RWPE2 (cell line): ENCODE results near the gene GUK1.

Experiments used
- ATAC-seq: fragments of 200-7000 bp; cut with Tn5 transposase; 3 replicates; pipeline ENCODE4 v1.9.1; 2021; ENCODE audit warnings: low read depth
- DNase-seq: peaks from one replicate; pipeline ENCODE4 v3.0.0-alpha.2; 2020; ENCODE audit warnings: low spot score
- H3K27ac ChIP-seq: fragments of 450-650 bp; 2 replicates; pipeline ENCODE4 v1.5.1; 2017; ENCODE audit warnings: mild to moderate bottlenecking; ENCODE audit not compliant: poor library complexity, severe bottlenecking
- H3K27me3 ChIP-seq: fragments of 250-450 bp; sonication (Bioruptor Pico); 2 replicates; pipeline ENCODE4 v1.5.1; 2021; ENCODE audit warnings: mild to moderate bottlenecking, moderate library complexity; ENCODE audit not compliant: insufficient read depth, poor library complexity, severe bottlenecking
- H3K36me3 ChIP-seq: fragments of 250-450 bp; sonication (Bioruptor Pico); 2 replicates; pipeline ENCODE4 v1.5.1; 2020; ENCODE audit warnings: low read depth, mild to moderate bottlenecking, moderate library complexity
- H3K4me1 ChIP-seq: fragments of 250-450 bp; sonication (Bioruptor Pico); 2 replicates; pipeline ENCODE4 v1.5.1; 2021; ENCODE audit warnings: mild to moderate bottlenecking, moderate library complexity; ENCODE audit not compliant: insufficient read depth, poor library complexity, severe bottlenecking
- H3K4me3 ChIP-seq: fragments of 250-450 bp; sonication (Bioruptor Pico); 2 replicates; pipeline ENCODE4 v1.5.1; 2021; ENCODE audit warnings: mild to moderate bottlenecking, moderate library complexity; ENCODE audit not compliant: severe bottlenecking
- H3K9me3 ChIP-seq: fragments of 250-450 bp; sonication (Bioruptor Pico); 2 replicates; pipeline ENCODE4 v1.5.1; 2021; ENCODE audit warnings: mild to moderate bottlenecking, moderate library complexity; ENCODE audit not compliant: severe bottlenecking
- TF ChIP-seq, protein P1 (sequence below): fragments of 450-650 bp; IDR thresholded peaks from one replicate; pipeline ENCODE4 v1.5.1; 2017; ENCODE audit warnings: mild to moderate bottlenecking, moderate library complexity; ENCODE audit not compliant: poor library complexity, severe bottlenecking

GUK1 gene

DNA sequence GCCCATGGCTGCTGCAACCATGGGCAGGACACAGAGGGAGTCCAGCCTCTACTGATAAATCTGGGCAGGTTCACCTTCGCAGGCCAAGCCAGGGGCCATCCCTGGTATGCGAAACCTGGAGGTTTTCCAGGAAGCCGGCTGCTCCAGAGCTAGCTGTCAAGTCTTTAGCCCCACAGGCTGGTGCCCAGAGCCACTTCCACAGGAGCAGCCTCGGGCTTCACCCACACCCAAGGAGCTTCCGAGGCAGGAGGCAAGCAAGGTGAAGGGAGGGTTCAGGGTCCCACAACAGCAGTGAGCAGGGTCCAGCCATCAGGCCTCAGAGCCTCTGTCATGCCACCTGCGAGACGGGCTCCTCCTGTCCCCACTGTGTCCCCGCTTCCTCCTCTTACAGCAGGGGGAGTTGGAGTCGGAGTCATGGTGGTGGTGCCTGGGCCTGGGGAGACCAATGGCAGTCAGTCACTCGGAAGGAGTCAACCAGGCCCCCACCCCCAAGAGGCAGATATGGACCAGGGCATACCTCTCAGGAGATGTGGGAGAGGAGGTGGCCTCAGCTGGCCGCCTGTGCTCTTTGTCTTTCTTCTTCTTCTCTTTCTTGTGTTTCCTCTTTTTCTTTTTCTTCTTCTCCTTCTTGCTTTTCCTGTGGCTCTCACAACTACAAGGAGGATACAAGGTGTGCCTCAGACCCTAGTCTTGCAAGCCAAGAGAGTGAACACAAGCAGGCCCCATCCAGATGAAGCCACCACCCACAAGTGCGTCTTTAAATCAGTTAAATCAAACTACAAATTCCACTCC lies 39.1 kb upstream of the GUK1 start:
- H3K9me3 ChIP-seq = no peaks in the 10 kb centered on the region
- no peaks in the 10 kb centered on the region for H3K4me1 ChIP-seq
- H3K4me3 ChIP-seq = no peak overlapping the region
- H3K27ac ChIP-seq = peak overlapping the region; percentile 47
- no peak for ATAC-seq
- DNase-seq = no peak
- peaks cover 3% of the 10 kb centered on the region for H3K36me3 ChIP-seq
- no peaks in the 10 kb centered on the region for H3K27me3 ChIP-seq
- TF ChIP-seq, protein P1, sequence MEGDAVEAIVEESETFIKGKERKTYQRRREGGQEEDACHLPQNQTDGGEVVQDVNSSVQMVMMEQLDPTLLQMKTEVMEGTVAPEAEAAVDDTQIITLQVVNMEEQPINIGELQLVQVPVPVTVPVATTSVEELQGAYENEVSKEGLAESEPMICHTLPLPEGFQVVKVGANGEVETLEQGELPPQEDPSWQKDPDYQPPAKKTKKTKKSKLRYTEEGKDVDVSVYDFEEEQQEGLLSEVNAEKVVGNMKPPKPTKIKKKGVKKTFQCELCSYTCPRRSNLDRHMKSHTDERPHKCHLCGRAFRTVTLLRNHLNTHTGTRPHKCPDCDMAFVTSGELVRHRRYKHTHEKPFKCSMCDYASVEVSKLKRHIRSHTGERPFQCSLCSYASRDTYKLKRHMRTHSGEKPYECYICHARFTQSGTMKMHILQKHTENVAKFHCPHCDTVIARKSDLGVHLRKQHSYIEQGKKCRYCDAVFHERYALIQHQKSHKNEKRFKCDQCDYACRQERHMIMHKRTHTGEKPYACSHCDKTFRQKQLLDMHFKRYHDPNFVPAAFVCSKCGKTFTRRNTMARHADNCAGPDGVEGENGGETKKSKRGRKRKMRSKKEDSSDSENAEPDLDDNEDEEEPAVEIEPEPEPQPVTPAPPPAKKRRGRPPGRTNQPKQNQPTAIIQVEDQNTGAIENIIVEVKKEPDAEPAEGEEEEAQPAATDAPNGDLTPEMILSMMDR = no peak

DNA sequence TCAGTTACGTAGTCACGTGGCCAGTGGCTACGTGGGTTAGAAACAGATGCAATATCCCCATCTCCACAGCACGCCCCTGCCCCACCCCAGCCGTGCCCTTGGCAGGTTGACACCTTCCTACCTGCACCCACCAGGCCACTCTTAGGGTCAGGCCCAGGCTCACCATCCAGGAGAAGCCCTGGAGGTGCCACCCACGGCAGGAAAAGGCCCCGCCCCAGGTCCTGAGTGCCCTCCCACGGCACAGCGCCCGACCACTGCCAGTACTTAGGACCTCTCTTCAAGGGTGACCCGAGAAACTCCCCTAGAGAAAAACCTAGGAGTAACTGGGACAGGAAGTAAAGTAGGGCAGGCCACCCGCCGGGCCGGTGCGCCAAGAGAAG lies 38.5 kb upstream of the GUK1 start:
- Histone ChIP-seq H3K27me3 (no peaks in the 10 kb centered on the region), H3K9me3 (no peaks in the 10 kb centered on the region), H3K4me3 (peak overlapping the region; percentile 91), H3K27ac (peak overlapping the region; percentile 47), H3K36me3 (peaks cover 3% of the 10 kb centered on the region), H3K4me1 (no peaks in the 10 kb centered on the region)
- TF ChIP-seq, protein P1 = no peak
- no peak for DNase-seq
- no peak for ATAC-seq

DNA sequence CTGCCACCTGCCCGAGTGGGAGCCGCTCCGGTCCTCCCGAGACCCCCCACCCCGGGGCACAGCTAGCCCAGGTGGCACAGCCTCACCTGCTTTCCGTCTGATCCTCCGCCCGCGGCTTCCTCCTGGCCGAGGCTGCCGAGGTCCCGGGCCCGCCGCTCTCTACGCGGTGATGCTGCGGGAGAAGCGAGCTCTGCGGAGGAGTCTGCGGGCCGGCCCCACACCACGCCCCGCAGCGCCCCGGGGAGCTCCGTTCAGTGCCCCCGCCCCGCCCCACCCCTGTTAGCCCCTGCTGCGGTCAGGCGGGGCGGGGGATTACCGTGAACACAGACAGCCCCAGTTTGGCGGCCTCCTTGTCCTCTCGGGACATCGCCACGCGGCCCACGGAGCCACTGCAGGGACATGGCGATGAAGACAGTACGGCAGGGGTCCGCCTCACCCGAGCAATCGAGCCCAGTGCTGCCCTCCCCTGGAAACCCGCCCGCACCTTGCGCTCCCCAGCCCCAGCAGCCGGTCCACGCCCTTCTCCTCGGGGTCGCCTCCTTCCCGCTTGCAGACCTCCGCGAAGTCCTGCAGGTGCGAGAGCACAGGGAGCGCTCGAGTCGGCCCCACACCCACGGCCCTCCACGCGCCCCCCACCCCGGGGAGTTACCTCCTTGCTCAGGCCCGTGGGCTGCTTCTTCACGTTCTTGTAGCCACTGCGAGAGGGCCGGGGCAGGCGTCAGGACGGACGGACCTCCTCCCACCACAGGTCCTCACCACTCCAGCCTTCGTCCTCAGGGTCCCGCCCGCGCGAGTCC lies 37.9 kb upstream of the GUK1 start:
- Histone ChIP-seq H3K4me3 (peak overlapping the region; percentile 91), H3K9me3 (no peaks in the 10 kb centered on the region), H3K27ac (peak overlapping the region; percentile 47), H3K4me1 (no peaks in the 10 kb centered on the region), H3K36me3 (peaks cover 3% of the 10 kb centered on the region), H3K27me3 (no peaks in the 10 kb centered on the region)
- DNase-seq (no peak), ATAC-seq (peak; percentile 51)
- TF ChIP-seq, protein P1 = peak; percentile 20

DNA sequence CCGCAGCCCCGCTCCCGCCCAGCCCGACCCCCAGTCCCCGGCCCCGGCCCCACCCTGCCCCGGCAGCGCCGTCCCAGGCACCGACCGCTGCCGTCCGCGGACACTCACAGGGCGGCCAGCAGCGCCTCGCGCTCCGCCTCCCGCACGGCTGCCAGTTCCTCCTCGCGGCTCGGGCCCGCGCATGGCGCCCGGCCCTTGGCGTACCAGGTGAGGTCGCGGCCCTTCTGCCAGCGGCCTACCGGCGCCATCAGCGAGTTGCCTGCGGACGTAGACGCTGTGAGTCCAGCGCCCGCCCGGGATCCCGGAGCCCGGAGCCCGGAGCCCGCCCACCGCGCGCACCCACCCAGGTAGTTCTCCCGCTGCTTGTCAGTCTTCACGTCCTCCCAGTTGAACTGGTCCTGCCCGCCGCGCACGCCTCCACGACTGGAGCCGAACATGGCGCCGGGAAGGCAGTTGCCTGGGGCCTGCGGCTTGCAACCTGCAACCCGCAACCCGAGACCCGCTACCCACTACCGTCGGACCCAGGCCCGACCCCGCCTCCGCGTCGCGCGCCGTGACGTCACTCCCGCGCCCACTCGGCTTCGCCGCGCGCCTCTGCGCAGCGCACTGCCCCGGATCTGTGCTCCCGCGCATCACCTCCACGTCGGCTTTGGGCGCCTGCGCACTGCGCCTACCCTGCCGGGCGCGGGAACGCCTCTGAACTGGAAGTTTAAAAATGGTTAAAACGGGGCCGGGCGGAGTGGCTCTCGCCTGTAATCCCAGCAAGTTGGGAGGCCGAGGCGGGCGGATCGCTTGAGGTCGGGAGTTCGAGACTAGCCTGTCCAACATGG lies 37.1 kb upstream of the GUK1 start, which contains the start of gene C1orf35:
TSS of gene C1orf35 (minus strand) at position 535 of the 830 bp plus-strand sequence. CDS start at position 437, 98 bp downstream.
- peaks cover 3% of the 10 kb centered on the region for H3K36me3 ChIP-seq
- no peaks in the 10 kb centered on the region for H3K4me1 ChIP-seq
- peak within 1 kb of the TSS; percentile 91 for H3K4me3 ChIP-seq
- H3K27me3 ChIP-seq = no peaks in the 10 kb centered on the region
- H3K9me3 ChIP-seq = no peaks in the 10 kb centered on the region
- DNase-seq = peak; percentile 80
- TF ChIP-seq, protein P1 = no peak
- peak within 1 kb of the TSS; percentile 47 for H3K27ac ChIP-seq
- ATAC-seq = peak; percentile 71
